GF-D8 (cell line): ENCODE data around the gene LAMB1.
"Not testable (repeated sequence)": the region's sequence is repeated elsewhere in the genome, so short reads cannot be mapped to it uniquely, and the experiment has no call there.

Experiments used
- DNase-seq: peaks from one replicate; lab custom pipeline; 2025; lab: John Stamatoyannopoulos, UW

LAMB1 gene

DNA sequence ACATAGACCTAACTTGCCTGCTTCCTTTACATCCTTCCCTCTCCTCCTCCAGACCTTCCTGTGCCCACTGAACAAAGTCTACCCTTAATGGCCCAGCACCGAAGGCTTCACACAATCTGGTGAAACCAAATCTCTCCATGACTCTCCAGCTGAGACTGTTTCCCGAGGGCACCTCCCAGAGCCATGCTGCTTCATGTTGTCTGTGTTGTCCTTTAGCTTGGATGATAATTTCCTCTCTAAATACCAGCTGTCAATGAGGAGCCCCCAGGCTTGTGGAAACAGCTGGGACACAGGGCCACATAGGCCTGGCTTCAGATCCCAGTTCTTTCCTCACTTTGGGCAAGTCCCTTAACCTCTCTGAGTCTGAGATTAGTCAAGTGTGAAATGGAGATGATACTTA, 57.6 kb downstream of the LAMB1 start:
- DNase-seq: no peak

DNA sequence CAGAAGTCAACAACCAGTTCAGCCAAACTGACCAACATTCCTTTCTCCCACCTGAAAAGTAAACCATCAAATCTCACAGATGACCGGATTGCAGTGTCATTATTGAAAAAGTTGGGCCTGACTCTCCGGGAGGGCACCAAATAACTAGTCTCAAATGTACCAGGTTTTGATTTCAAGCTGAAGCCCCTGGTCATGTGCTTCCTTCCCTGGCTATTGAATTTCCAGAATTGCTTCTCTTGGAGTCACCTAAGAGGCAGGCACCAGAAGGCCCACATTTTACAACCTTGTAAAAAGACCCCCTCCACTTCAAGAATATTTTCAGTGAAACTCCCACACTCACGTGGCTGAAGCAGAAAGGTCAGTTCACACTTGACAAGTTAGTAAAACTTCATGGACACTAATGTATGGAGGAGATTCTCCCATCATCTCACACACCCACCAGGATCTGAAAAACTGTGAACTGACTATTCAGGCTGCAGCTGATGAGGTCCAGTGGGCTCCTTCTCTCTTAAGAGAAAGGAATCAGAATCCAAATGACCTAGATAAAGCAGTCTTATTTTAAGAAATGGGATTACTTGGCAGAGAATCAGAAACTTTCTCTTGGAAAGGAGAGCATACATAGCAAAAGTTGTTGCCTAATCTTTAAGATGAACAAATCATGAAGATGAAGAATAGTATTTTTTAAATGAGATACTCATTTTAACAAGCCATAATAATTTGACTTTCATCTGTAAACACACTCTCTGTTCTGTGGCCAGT, 58.4 kb downstream of the LAMB1 start:
- DNase-seq: no peak

DNA sequence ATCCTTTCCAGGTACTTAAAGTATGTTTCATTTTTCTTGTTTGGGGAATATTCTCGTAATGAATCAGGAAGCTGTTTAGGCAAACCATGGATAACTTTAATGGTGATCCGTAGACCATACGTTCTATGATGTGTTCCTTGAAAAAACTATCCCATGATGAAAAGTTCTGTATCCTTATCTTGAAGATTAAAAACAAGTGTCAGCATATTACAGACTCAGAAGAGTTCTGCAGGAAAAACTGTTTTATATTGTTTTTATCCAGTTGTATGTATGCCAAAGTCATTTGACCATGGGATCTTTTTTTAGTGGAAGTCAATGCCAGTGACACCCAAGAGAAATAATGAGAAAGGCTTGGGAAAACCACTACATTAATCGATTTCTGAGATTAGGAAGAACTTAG, 59.9 kb downstream of the LAMB1 start:
- no peak for DNase-seq

DNA sequence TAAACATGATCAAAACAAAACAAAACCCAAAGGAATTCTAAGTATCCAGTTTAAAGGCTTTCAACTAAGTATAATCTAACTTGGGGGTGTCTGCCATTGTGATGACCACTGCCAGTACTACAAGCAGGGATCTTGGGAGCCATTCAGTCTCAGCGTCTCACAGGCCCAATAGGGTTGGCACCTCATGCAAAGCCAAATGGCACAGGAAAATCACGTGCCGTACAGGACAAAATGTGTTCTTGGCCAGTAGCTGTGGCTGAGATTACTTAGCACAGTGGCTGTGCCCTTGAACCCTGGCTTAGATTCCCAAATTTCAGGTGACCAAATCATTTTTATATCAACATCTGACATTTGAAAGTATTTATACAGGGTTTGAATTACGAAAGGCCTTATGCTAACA, 62.0 kb downstream of the LAMB1 start:
- DNase-seq: no peak

DNA sequence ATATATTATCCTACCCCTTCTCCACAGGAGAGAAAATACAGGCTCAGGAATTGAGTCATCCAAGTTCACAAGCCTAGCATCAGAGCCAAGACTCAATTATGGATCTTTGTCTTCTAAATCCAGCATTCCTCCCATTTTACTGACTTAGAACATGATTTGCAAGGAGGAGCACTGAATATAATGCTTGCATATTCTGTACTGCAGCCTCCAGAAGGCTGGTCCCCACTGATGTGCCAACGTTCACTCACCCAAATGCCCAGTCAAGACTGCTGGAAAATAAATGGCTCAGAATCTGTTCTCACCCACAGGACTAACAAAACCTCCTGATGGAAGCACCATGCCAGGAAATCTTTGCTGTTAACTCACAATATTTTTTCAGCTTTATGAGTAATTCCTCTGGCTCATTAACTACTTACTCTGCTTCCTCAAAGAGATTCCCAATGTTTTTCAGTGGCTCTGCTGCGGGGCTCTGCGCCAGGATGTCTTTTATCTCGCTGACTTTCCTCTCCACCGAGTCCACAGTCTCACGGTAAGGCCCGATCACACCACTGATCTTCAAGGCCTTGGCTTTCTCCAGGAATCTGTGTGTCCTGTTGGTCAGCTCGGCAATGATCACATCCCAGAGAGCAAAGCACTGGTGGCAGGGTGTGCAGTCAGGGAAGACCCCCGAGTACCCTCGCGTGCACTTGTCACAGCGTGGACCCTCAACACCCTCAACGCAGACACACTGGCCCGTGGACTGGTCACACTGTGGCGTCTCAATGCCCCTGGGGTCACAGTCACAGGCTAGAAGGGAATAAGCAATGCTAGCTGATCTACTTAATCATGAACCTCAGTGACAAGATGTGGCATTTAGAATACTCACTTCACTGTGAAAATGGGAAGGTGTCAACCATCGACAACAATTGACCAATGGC, 63.1 kb downstream of the LAMB1 start:
- DNase-seq: no peak

DNA sequence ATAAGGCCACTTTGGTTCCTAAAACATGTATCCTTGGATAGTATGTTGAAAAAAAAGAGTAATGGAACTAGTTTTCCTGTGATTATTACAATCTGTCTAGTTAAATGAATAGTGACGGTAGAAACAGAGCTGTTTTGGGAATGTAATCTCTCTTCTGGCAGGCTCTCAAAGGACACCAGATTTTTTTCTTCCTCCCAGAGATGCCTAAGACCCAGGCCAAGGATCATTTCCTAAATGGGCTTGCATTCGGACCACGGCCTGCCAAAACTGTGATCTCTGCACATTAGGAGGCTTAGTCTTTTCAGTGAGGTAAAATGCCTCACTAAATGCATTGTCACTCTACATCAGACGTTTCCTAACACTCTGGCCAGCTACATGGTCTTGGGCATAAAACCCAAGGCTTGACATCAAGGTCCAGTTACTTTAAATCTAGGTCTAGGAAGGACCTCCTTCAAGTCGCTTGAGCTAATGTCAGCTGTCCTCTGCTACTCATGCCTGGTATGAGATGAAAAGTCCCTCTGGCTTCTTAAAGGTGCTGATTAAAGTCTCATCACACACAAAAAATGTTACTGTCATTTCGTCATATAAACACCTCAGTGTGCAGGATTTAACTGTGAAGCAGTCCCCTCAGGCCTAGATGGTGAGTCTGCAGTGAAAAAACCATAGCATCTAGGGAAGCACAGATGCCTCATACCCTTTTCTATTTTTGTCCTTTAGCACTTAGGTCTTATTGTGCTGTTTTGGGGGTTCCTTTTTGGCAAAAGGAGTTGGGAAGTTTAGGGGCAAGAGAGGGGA, 64.3 kb downstream of the LAMB1 start:
- no peak for DNase-seq

DNA sequence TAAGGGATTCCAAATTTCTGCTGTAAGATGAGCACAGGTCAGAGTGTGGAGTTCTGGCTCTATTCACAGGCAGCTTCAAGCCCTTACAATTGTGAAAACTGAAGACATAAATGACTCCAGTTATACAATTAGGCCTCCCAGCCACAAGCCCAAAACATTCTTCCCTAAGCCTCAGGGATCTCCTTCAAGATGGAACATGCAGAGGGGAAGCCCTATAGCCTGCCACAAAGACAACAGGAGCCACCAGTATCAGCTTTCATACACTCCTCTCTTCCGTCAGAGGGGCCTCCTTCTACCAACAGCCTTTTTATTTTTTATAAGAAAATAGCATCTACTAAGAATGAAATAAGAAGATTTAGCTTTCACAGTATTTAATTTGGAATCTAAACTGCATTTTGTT, 65.4 kb downstream of the LAMB1 start:
- DNase-seq: no peak

DNA sequence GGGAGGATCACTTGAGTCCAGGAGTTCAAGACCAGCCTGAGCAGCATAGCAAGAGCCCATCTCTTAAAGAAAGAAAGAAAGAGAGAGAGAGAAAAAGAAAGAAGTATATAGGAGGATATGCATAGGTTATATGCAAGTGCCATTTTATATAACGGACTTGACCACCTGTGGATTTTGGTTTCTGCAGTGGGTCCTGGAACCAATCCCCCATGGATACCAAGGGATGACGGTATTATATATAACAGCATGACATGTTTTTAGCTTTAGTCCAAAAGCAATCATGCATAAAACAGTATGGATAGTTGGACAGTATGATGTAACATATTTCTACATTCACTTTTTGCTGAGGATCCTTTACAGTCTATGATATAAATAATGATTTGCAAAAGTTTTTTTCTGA, 66.6 kb downstream of the LAMB1 start:
- DNase-seq: no peak

DNA sequence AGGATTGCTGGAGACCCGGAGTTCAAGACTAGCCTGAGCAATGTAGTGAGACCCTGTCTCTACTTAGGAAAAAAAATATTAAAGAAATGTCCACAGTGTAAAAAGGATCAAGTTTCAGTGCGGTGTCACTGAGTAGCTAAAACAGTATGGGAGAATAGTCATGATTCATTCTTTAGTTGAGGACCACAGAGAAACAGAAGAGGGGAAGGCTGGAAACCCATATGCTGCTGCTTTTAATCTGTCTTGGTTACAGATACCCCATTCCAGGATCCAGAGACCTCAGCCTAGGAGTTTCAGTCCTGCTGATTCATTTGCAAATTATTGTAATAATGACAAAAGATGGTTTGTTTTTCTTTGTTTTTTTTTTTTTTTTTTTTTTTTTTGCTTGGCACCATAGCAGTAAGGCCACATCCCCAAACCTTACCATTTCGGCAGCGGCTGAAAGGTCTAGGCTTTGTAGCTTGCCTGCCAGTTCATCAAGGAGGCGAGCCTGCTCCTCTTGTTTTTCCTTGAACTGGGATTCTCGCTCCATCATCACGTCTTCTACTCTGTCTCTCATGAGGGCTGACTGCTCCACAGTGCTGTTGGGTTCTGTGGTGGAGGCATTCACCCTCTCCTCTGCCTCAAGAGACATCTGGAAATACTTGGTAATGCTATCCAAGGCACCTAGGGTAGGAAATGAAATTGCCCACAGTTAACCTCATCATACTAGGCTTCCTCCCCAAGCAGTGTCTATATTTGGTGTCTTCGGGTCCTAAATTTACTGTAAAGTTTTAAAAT, 67.8 kb downstream of the LAMB1 start:
- no peak for DNase-seq

DNA sequence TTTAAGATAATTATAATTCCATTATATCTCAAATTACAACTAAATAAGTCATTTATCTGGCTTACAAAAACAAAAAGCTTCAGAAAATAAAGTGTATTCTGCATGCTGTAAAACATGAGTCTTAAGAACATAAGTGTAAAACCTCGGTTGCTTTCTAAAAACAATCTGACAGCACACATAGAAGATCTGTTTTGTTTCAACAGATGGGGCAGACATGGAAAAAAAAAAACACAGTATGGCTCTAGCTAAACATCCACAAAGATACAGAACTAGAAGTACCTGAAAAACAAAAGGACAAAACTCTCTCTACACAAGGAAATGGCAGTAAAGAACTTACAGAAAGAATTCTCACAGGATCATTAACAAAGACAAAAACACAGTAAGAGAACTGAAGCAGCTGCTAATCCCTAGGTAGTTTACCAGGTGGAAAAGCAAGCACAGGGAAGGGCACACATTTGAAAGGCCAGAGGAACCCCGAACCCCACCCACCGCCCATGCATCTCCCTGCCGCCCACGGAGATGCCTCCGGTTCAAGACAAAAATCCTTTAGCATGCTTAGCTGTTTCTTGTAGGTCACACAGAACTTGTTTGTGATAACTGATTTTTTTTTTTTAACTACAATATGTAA, 69.5 kb downstream of the LAMB1 start:
- no peak for DNase-seq

DNA sequence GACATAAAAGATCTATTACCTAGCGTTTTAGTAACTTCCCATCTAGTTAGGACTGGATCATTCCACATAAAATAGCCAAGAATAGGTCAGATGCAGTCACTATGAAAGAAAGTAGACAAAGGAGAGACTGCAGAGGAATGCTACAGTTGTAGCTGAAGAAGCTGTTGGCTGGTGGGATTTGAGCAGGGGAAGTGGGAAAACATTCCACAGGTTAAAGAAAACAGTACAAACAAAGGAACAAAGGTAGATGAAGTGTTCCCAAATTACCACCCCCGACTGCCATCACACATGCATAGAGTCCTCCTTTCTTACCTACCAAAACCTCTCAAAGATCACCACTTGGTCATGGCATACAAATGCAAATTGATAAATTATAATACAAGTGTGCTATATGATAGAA, 70.2 kb downstream of the LAMB1 start:
- DNase-seq: no peak

DNA sequence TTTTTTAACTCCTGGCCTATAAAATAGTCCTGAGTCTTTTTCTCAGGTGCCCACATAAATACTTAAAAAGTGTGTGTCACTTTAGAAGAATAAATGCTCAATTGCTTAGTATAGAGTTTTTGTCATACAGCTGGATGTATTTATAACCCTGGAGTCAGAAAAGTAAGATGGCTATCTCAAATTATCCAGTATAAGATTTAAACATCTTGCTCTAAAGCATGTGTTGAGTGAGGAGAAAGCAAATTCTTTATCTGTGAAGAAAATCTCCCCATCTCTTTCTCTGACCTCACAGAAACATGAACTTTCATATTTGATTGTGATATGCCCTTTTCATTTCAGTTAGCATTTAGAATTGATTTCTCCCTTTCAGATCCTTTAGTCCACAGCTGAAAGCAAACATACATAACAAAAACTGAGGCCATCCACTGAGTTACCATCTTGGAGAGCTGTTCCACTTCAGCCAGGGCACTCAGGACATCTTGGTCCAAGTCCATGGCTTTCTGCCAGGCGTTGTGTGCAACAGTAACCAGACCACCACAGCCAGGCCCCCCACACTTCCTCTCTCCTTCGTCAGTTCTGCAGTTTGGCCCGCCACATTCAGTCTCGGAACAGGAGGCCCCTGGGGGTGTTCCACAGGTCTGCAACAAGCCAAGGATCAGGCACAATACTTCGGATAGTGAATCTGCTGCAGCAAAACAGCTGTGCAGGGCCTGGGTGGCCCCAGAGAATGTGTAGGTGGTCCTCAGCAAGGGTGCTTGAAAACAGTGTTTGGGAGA, 71.0 kb downstream of the LAMB1 start:
- no peak for DNase-seq

DNA sequence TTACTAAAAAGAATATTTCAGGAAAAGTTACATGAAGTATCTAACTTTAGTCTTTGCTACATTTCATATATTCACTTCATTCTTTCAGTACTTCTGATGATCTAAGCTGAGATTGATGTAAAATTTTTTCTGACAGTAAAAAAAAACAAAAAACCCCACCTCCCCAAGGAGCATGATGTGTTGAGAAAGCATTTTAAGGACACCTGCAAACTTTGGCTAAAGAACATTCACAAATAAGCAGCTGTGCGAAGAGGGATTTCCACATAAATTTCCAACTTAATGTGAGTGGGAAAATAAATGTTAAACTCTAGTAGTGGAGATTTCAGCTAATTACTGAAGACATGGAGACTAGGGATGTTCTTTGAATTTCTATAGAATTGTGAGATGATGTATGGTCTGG, 76.5 kb downstream of the LAMB1 start:
- no peak for DNase-seq

DNA sequence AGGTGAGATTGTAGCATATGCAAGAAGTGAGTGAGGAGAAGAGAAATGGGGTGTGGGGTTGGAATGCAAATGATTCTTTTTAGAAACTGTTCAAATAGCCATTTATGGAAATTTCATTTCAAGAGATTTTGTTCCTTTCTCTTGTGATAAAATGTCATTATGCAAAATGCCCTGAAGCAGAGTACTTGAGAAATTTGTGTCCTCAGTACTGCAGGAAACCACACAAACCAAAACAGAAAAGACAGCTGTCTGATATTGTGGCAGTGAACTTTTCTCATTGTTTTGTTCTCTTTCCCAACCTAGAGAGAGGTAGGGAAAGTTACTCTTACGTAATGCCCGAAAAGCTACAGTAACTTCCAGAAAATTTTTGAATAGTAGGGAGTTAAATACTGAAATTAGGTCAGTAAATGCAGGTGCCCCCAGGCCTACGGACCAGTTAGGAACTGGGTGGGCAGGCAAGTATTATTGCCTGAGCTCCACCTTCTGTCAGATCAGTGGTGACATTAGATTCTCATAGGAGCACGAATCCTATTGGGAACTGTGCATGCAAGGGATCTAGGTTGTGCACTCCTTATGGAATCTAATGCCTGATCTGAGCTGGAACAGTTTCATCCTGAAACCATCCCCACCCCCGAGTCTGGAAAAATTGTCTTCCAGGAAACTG, 78.0 kb downstream of the LAMB1 start:
- peak; percentile 72 for DNase-seq

DNA sequence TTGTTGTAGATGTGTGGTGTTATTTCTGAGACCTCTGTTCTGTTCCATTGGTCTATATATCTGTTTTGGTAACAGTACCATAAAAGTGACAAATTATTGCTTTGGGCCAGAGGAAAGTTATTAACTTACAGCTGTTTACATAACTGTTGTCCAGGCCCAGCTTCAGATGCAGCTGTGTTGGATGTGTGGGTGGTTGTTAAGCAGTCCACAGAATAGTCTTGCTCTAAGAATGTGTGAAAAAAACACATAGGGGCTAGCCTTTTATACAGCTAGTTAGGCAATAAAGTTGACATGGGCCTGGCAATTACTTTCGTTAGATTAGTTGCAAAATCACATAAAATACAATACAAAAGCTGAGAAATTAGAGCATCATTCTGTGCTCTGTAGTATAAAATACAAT, 80.1 kb downstream of the LAMB1 start:
- DNase-seq: no peak

DNA sequence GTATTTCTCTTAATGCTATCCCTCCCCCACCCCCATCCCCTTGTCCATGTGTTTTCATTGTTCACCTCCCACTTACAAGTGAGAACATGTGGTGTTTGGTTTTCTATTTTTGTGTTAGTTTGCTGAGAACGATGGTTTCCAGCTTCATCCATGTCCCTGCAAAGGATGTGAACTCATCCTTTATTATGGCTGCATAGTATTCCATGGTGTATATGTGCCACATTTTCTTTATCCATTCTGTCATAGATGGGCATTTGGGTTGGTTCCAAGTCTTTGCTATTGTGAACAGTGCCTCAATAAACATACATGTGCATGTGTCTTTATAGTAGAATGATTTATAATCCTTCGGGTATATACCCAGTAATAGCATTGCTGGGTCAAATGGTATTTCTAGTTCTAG, 81.1 kb downstream of the LAMB1 start:
- not testable (repeated sequence) for DNase-seq

DNA sequence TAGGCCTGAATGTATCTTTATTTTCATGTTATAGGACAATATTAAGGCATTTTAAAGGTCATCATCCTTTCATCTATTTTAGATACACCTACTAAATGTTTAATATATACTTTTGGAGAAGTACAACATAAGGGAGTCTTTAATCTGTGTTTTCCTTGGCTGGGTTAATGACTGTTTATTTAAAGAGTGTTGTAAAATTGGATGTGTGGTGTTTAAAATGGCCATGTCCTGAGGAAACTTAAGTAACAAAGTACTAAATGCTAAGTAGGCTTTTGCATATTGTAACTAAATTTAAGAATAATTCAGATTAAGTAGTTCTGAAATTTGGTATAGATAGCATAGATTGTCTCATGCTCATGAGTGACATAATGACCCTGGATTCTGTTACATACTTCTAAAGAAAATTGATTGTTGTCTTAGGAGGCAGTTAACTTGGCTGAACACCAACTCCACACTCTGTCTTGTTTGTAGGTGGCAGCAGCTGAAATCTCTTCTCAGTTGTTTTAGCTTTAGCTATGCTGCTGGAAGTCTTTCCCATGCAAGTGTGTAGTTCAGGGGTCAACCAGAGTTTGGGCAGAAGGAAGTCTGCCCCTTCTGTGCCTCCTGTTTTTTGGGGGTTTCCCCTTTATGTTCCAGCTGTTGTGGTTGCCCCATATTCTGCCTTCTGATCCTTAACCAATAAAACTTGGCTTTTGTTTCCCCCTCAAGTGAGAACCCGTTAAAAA, 82.8 kb downstream of the LAMB1 start:
- DNase-seq: no peak

DNA sequence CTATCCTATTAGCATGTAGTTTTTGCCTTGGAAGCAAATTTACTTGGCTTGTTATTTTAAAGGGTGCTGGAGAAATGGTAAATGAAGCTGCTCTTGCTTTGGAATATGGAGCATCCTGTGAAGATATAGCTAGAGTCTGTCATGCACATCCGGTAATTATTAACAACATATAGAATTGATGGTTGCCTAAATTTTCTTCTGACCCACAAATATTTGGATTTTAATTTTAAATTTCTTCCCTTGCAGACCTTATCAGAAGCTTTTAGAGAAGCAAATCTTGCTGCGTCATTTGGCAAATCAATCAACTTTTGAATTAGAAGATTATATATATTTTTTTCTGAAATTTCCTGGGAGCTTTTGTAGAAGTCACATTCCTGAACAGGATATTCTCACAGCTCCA, 84.0 kb downstream of the LAMB1 start:
- DNase-seq: no peak
